Measurements from ENCODE around the gene DDAH2.
"Not testable (repeated sequence)": the region's sequence is repeated elsewhere in the genome, so short reads cannot be mapped to it uniquely, and the experiment has no call there.

DDAH2 gene

GRCh38 chr6:31715022-31715958, 13.8 kb downstream of the DDAH2 start, which contains the start of gene LY6G6D:
TSS of gene LY6G6D (plus strand) at chr6:31715348. CDS start at chr6:31715356, 8 bp downstream.
- DNase-seq (ENCODE audit: low read depth in 2 of 3, low spot score in 2 of 3): no peak

GRCh38 chr6:31713991-31714684, 15.0 kb downstream of the DDAH2 start:
- no peak for DNase-seq (ENCODE audit: low read depth in 2 of 3, low spot score in 2 of 3)

GRCh38 chr6:31713465-31713864, 15.6 kb downstream of the DDAH2 start:
- DNase-seq (ENCODE audit: low read depth in 2 of 3, low spot score in 2 of 3): no peak

GRCh38 chr6:31712296-31712695, 16.8 kb downstream of the DDAH2 start:
- DNase-seq (ENCODE audit: low read depth in 2 of 3, low spot score in 2 of 3): no peak

- DNase-seq (ENCODE audit: low read depth in 2 of 3, low spot score in 2 of 3): no peak
Observed at GRCh38 chr6:31711233-31711632, 17.9 kb downstream of the DDAH2 start.

GRCh38 chr6:31710523-31711219, 18.4 kb downstream of the DDAH2 start:
- DNase-seq (ENCODE audit: low read depth in 2 of 3, low spot score in 2 of 3): no peak

GRCh38 chr6:31709157-31709556, 19.9 kb downstream of the DDAH2 start:
- DNase-seq (ENCODE audit: low read depth in 2 of 3, low spot score in 2 of 3): not testable (repeated sequence)

GRCh38 chr6:31708224-31708623, 20.9 kb downstream of the DDAH2 start:
- DNase-seq (ENCODE audit: low read depth in 2 of 3, low spot score in 2 of 3): no peak

- no peak for DNase-seq (ENCODE audit: low read depth in 2 of 3, low spot score in 2 of 3)
Observed at GRCh38 chr6:31707701-31708100, 21.4 kb downstream of the DDAH2 start.

- DNase-seq (ENCODE audit: low read depth in 2 of 3, low spot score in 2 of 3): no peak
Observed at GRCh38 chr6:31706599-31706998, 22.5 kb downstream of the DDAH2 start, which contains the start of gene LY6G6F. TSS of gene LY6G6F (plus strand) at chr6:31706866. CDS start at chr6:31706907, 41 bp downstream.

GRCh38 chr6:31705931-31706330, 23.2 kb downstream of the DDAH2 start:
- no peak for DNase-seq (ENCODE audit: low read depth in 2 of 3, low spot score in 2 of 3)

- peak; percentile 92 to 96 (median 93) for DNase-seq (ENCODE audit: low read depth in 2 of 3, low spot score in 2 of 3)
Observed at GRCh38 chr6:31702819-31703716, 26.0 kb downstream of the DDAH2 start, which contains the start of gene ABHD16A. TSS of gene ABHD16A (minus strand) at chr6:31703324. CDS start at chr6:31703281, 43 bp downstream.

GRCh38 chr6:31702405-31702818, 26.7 kb downstream of the DDAH2 start:
- DNase-seq (ENCODE audit: low read depth in 2 of 3, low spot score in 2 of 3): no peak

- no peak for DNase-seq (ENCODE audit: low read depth in 2 of 3, low spot score in 2 of 3)
Observed at GRCh38 chr6:31701666-31702404, 27.3 kb downstream of the DDAH2 start.

GRCh38 chr6:31700740-31701401, 28.2 kb downstream of the DDAH2 start:
- DNase-seq (ENCODE audit: low read depth in 2 of 3, low spot score in 2 of 3): no peak

- DNase-seq (ENCODE audit: low read depth in 2 of 3, low spot score in 2 of 3): no peak
Observed at GRCh38 chr6:31697555-31697954, 31.5 kb downstream of the DDAH2 start.

- no peak for DNase-seq (ENCODE audit: low read depth in 2 of 3, low spot score in 2 of 3)
Observed at GRCh38 chr6:31693535-31693934, 35.6 kb downstream of the DDAH2 start.

GRCh38 chr6:31692886-31693285, 36.2 kb downstream of the DDAH2 start:
- DNase-seq (ENCODE audit: low read depth in 2 of 3, low spot score in 2 of 3): no peak

- DNase-seq (ENCODE audit: low read depth in 2 of 3, low spot score in 2 of 3): no peak
Observed at GRCh38 chr6:31692353-31692752, 36.7 kb downstream of the DDAH2 start.
